ENCODE data around the gene PDE6D. TPM values are rescaled to one million over a fixed set of nuclear protein-coding genes. Genes with fewer than 3 reads are reported as not detected.

The PDE6D gene
- total and polyA plus RNA-seq, 2 of the 13 experiments (the other 11 are each of a cell fraction or from before 2014, with no cell fraction given), result 14.1 to 23.2 TPM

- TF ChIP-seq CREB1 (IDR thresholded peaks at IDR 0.05) (peak; percentile 88), CREB1 (CRISPR knock-in tag; IDR thresholded peaks at IDR 0.05) (peak; percentile 97), SNAI1 (CRISPR knock-in tag; IDR thresholded peaks at IDR 0.05; ENCODE audit: borderline replicate concordance) (no peak; the same call in 1 of the 2 replicates), DNMT3B (CRISPR knock-in tag; conservative IDR thresholded peaks at IDR 0.05) (peak; percentile 71; the same call in 1 of the 2 replicates), ISL2 (CRISPR knock-in tag; IDR thresholded peaks at IDR 0.05) (peak; percentile 42), SOX6 (IDR thresholded peaks at IDR 0.05) (no peak), SOX6 (CRISPR knock-in tag; IDR thresholded peaks at IDR 0.05) (peak; percentile 72), NAIF1 (CRISPR knock-in tag; IDR thresholded peaks at IDR 0.05; ENCODE audit: borderline replicate concordance) (peak; percentile 100), RFXAP (CRISPR knock-in tag; IDR thresholded peaks at IDR 0.05; ENCODE audit: borderline replicate concordance) (peak; percentile 50; the same call in 1 of the 2 replicates), PRDM10 (CRISPR knock-in tag; IDR thresholded peaks at IDR 0.05; ENCODE audit: low read depth) (peak; percentile 85), UBTF (CRISPR knock-in tag; IDR thresholded peaks at IDR 0.05) (peak; percentile 89), ZNF230 (CRISPR knock-in tag; IDR thresholded peaks at IDR 0.05) (peak; percentile 10; the same call in 1 of the 2 replicates), ZBTB38 (CRISPR knock-in tag; IDR thresholded peaks at IDR 0.05) (peak; percentile 48; the same call in 1 of the 2 replicates), ZBTB25 (CRISPR knock-in tag; IDR thresholded peaks at IDR 0.05) (peak; percentile 84; the same call in 1 of the 2 replicates), NFE2L1 (CRISPR knock-in tag; IDR thresholded peaks at IDR 0.05; ENCODE audit: borderline replicate concordance) (peak; percentile 82; the same call in 1 of the 2 replicates), NFRKB (IDR thresholded peaks at IDR 0.05) (no peak), ZFY (CRISPR knock-in tag; IDR thresholded peaks at IDR 0.05) (peak; percentile 81), GATAD1 (CRISPR knock-in tag; IDR thresholded peaks at IDR 0.05) (peak; percentile 84), SIN3A (IDR thresholded peaks at IDR 0.05; ENCODE audit: borderline replicate concordance, low read depth, low read length) (peak; percentile 64), ZNF232 (CRISPR knock-in tag; IDR thresholded peaks at IDR 0.05; ENCODE audit: borderline replicate concordance) (peak; percentile 80; the same call in 1 of the 2 replicates), XRCC5 (optimal IDR thresholded peaks at IDR 0.05; ENCODE audit: low read length) (peak; percentile 95), TERF1 (CRISPR knock-in tag; IDR thresholded peaks at IDR 0.05) (no peak)
Observed at GRCh38 chr2:231780909-231781797, at the start of gene PDE6D (continued).
